Measurements from ENCODE around the gene PDZD7.
"Not testable (repeated sequence)": the region's sequence is repeated elsewhere in the genome, so short reads cannot be mapped to it uniquely, and the experiment has no call there.

PDZD7 gene

DNA sequence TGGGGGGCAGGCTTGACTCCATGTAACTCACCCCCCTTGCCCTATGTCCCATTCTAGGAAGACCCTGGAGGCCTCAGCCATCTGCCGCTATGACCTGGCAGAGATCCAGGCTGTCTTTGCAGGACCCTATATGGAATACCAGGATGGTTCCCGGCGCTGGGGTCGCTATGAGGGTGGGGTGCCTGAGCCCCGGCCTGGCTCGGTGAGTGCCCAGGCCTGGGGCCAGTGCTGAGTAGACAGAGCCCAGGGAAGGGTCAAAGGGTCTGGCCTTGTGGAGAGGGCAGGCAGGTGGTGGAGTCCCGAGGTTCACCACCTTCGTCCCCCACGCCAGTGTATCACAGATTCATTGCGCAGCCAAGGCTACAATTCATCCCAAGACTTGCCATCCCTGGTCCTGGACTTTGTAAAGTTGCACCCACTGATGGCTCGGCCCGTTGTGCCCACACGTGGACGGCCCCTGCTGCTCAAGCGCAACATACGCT is 51.1 kb downstream of the PDZD7 start:
- DNase-seq: no peak

DNA sequence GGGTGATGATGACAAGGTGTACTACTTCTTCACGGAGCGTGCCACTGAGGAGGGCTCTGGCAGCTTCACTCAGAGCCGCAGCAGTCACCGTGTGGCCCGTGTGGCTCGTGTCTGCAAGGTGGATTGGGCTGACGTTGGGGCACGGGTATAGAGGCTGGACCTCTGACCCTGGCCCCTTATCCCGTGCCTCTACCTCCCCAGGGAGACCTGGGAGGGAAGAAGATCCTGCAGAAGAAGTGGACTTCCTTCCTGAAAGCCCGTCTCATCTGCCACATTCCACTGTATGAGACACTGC is 52.1 kb downstream of the PDZD7 start:
- no peak for DNase-seq

GRCh38 chr10:100978121-100978900 is 52.6 kb downstream of the PDZD7 start:
- no peak for DNase-seq

- DNase-seq: no peak
Measured at GRCh38 chr10:100977436-100977835, 53.5 kb downstream of the PDZD7 start.

- no peak for DNase-seq
Measured at GRCh38 chr10:100976906-100977305, 54.0 kb downstream of the PDZD7 start.

- not testable (repeated sequence) for DNase-seq
Measured at GRCh38 chr10:100975397-100975796, 55.5 kb downstream of the PDZD7 start.

DNA sequence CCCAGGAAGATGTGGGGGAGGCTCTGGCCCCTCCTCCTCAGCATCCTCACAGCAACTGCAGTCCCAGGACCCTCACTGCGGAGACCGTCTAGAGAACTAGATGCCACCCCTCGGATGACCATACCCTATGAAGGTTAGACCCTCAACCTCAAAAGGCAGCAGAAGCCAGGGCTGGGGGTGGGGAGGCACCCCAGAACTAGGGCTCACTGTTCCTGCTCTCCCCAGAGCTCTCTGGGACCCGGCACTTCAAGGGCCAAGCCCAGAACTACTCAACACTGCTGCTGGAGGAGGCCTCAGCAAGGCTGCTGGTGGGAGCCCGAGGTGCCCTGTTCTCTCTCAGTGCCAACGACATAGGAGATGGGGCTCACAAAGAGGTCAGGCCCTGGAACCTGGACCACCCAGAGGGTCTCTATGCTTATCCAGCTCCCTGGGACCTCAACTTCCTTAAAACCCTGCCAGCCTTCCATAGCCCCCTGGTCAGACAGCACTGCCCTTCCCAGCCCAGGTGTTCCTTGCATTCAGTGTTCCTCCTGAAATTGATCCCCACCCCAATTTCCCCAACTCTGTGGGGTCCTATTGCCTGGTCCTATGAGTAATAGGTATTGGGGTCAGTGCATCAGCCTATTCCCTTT is 57.9 kb downstream of the PDZD7 start:
- DNase-seq: no peak

GRCh38 chr10:100972115-100972903 is 58.6 kb downstream of the PDZD7 start:
- no peak for DNase-seq

- no peak for DNase-seq
Measured at GRCh38 chr10:100970914-100971811, 59.8 kb downstream of the PDZD7 start.

- no peak for DNase-seq
Measured at GRCh38 chr10:100970076-100970913, 60.6 kb downstream of the PDZD7 start.

GRCh38 chr10:100969187-100970075 is 61.5 kb downstream of the PDZD7 start, which contains the start of gene SEMA4G:
Gene SEMA4G, plus strand, starts transcription at chr10:100969504. Its CDS starts 3,409 bp downstream, at chr10:100972913.
- DNase-seq: no peak

GRCh38 chr10:100968863-100969186 is 62.1 kb downstream of the PDZD7 start:
- no peak for DNase-seq

DNA sequence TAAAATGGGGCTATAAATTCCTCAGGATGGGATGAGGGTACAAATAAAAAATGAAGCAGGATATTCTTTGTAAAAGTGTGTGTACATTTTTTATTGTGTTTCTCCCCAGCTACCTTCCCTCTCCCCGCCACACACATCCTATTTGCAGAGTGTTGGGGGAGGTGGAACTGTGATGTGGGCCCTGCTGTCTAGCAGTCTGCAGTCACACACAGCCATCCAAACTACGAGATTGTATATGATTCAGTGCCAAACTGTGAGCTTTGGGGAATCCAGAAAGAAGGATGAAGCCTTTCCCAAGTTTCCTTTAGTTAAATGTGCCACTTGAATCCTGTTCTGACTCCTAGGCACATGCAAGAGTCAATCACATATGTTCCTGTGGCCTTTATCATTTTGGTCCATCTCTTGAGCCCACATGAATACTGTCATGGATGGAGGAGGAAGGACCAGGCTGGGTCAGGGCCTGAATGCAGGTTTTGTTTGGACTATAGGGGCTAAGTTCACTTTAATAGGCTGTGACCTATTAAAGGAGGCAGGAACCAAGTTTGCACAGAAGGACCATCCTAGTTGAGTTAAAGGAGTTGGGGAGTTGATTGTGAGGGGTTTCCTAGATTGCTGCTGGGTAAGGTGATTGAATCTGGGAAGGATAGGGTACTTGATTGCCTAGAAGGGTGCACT is 62.7 kb downstream of the PDZD7 start:
- no peak for DNase-seq

DNA sequence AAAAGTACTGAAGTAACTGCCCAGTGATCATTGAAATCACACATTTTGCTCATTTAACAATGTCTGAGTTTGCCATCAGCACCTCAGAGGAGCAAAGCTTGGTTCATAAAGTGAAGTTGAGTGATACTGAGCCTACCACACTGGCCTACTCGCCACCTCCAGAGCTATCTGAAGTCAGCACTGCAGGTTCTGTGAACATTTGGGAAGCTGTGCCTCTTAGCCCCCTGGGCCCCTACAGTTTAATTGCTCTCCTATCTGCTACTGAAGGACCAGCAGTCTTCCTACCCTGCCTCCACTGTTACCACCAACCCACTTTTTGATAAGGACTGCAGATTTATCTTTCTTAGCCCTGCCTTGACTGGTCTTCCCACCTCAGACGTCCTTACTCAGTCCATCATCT is 63.6 kb downstream of the PDZD7 start:
- DNase-seq: no peak

DNA sequence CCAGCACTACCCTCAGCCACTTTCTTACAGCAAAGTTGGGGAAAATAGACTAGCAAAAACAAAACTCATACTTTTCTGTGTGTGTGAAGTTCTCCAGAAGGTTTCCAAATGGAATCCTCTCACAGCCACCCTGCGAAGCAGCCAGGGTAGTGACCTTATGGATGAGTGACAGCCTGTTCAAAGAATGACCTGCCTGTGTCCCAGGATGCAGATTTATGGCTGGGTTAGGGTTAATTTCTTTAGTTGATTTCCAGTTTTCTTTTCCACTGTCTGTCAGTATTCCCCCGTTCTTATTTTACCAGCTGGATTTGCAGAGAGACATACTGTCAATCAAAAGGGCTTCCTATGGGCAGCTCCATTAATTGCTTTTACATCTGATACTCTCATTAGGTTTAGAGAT is 64.0 kb downstream of the PDZD7 start:
- no peak for DNase-seq

DNA sequence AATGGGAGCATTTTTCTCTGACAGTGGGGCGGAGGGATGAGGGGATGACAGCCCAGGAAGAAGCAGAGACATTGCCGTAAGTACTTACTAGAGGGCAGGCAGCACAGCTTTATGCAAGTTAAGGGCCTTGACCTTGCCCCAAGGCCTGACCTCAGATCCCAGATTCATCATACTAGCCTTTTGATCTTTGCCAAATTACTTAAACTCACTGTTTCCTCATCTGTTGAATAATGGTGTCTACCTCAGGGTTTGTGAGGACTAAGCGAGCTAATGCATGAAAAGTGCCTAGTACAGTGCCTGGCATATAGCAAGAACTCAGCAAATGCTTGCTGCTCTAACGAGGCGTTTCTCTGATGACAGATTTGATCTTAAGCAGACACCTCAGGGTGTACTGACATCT is 65.1 kb downstream of the PDZD7 start:
- DNase-seq: no peak

DNA sequence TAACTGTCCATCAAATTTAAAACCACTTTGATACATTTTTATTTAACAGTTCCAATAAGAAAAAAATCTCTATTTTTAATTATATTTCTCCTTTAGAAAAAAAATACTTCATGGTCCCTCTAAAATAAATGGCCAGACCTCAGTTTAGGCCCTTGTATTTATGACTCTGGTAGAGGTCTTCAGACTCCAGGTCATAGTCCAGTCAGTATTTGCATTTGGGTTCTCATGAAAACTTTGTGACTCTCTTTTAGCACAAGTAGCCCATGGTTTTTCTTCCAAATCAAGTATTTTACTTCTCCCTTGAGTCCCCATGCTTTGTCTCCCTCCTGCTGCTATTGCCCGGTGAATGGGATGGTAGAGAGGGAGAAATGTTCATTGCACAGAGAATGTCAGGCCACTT is 67.1 kb downstream of the PDZD7 start:
- DNase-seq: no peak

GRCh38 chr10:100962351-100963080 is 68.4 kb downstream of the PDZD7 start:
- no peak for DNase-seq

DNA sequence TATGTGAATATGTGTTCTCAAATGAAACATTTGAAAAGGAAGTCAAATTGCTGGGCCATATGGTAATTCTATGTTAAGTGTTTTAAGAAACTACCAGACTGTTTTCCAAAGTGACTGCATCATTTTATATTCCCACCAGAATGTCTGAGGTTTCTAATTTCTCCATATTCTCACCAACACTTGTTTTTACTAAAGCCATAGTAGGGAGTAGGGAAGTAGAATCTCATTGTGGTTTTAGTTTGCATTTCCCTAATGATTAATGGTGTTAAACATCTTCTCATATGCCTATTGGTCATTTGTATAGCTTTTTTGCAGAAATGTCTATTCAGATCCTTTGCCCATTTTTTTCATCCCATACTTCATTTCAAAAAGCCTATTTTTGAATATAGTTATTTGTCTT is 70.7 kb downstream of the PDZD7 start:
- no peak for DNase-seq
